ENCODE measurements around the gene KPRP.

KPRP gene

GRCh38 chr1:152761609-152762213 is 3.9 kb downstream of the KPRP start:
- TF ChIP-seq CTCF (conservative IDR thresholded peaks at IDR 0.05; ENCODE audit: low read depth), result no peak
- no peak for DNase-seq (ENCODE audit: low spot score)
- CTCF ChIA-PET, result interaction anchor here (0.6 to 2.1 kb wide), 2 partner anchors 108 to 271 kb away, joined by 4 to 8 read pairs; no protein-coding TSS in a partner anchor
- H3K27ac ChIP-seq, result no peak overlapping the region
- POLR2A ChIA-PET (ENCODE audit: low non-redundant PET), result no interaction called here

GRCh38 chr1:152768847-152769533 is 11.2 kb downstream of the KPRP start:
- TF ChIP-seq CTCF (conservative IDR thresholded peaks at IDR 0.05; ENCODE audit: low read depth), result no peak
- CTCF ChIA-PET, result interaction anchor here (0.5 to 1.0 kb wide), 7 partner anchors 17 to 1837 kb away, joined by 3 to 4 read pairs (median 3); no protein-coding TSS in a partner anchor
- DNase-seq (ENCODE audit: low spot score), result no peak
- POLR2A ChIA-PET (ENCODE audit: low non-redundant PET), result no interaction called here
- H3K27ac ChIP-seq, result no peak overlapping the region

DNA sequence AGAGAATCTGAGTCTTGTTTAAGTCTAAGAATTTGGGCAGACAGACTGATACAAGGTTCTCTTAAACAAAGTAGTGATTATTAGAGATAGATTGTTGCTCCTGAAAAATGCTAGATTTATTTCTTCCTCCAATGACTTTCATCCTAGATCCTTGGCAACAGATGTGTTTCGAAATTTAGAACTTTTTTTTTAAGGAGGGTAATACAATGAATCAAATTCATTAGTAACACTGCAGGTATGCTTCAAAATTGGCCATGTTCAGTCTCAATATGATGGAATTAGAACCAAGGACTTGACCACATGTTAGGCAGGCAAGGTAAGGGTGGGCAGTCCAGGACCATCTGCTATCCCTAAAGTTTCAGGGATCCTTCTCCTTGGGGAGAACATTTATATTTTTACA is 12.6 kb downstream of the KPRP start:
- H3K27ac ChIP-seq, result no peak overlapping the region
- POLR2A ChIA-PET (ENCODE audit: low non-redundant PET), result interaction anchor here (0.5 kb wide), 1 partner anchor 962 kb away, joined by 3 read pairs; no protein-coding TSS in a partner anchor
- TF ChIP-seq CTCF (conservative IDR thresholded peaks at IDR 0.05; ENCODE audit: low read depth), result no peak
- CTCF ChIA-PET, result interaction anchor here (1.0 kb wide), 1 partner anchor 117 kb away, joined by 3 read pairs; no protein-coding TSS in a partner anchor
- DNase-seq (ENCODE audit: low spot score), result no peak

- DNase-seq (ENCODE audit: low spot score), result no peak
- POLR2A ChIA-PET (ENCODE audit: low non-redundant PET), result no interaction called here
- CTCF ChIA-PET, result interaction anchor here (0.6 kb wide), 1 partner anchor 126 kb away, joined by 4 read pairs; no protein-coding TSS in a partner anchor
- TF ChIP-seq CTCF (conservative IDR thresholded peaks at IDR 0.05; ENCODE audit: low read depth), result no peak
- H3K27ac ChIP-seq, result no peak within 1 kb of the TSS
These were observed 17.1 kb downstream of the KPRP start, which contains the start of gene LCE1F for GRCh38 chr1:152774875-152775274. TSS of gene LCE1F (plus strand) at chr1:152775140. CDS start at chr1:152776372, 1,232 bp downstream.

- POLR2A ChIA-PET (ENCODE audit: low non-redundant PET), result no interaction called here
- CTCF ChIA-PET, result interaction anchor here (0.5 kb wide), 1 partner anchor 31 kb away, joined by 4 read pairs; no protein-coding TSS in a partner anchor
- no peak for TF ChIP-seq CTCF (conservative IDR thresholded peaks at IDR 0.05; ENCODE audit: low read depth)
- DNase-seq (ENCODE audit: low spot score), result no peak
- no peak overlapping the region for H3K27ac ChIP-seq
These were observed 18.5 kb downstream of the KPRP start for GRCh38 chr1:152776361-152776760.

- POLR2A ChIA-PET (ENCODE audit: low non-redundant PET), result no interaction called here
- CTCF ChIA-PET, result interaction anchor here (0.6 kb wide), 1 partner anchor 88 kb away, joined by 4 read pairs; no protein-coding TSS in a partner anchor
- no peak for DNase-seq (ENCODE audit: low spot score)
- H3K27ac ChIP-seq, result no peak overlapping the region
- 0 out of 2 replicates have a peak, but pooled peaks have one; percentile 9 for TF ChIP-seq CTCF (conservative IDR thresholded peaks at IDR 0.05; ENCODE audit: low read depth)
These were observed 19.8 kb downstream of the KPRP start for GRCh38 chr1:152777510-152778137.
